Central memory CD4-positive, alpha-beta T cell (primary cell): ENCODE data around the gene IQGAP1.
A peak's percentile ranks its signal among the peaks of the same experiment; 100 is the strongest.

Source experiments
- DNase-seq: peaks from one replicate; pipeline ENCODE4 v3.0.0; 2022

Gene IQGAP1

DNA sequence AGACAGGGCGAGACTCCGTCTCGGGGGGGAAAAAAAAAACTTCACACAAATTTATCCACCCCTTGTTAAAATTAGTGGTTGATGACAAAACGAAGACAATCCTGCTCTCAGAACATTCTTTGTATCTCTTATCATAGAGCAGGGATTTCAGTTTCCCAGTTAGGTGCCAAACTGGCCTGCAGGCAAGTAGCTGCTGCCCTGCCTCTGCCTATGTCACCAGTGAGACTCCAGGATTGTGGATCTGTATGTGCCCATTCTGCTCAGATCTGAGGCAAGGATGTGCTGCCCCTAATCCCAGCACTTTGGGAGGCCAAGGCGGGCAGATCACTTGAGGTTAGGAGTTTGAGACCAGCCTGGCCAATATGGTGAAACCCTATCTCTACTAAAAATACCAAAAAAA lies 54.4 kb downstream of the IQGAP1 start:
- DNase-seq: no peak

DNA sequence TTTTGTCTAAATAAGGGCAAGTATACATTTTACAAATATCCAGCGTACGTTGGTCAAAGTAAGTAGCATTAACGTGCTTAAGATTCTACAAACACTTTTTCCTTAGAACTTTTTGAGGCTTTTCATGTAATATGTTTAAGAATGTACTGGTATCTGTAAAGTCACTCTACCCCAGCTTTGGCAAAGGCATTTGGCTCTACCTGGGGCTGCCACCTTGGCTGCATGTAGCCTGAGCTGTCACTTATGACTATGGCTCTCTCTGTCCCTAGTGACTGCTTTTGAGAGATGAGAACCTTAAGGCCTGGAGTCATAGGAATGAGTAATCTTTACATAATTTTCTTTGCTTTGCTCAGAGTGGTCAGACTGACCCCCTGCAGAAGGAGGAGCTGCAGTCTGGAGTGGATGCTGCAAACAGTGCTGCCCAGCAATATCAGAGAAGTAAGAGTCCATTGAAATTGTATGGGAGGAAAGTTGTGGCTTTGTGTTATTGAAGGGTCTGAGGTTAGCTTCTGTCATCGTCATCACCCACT lies 61.2 kb downstream of the IQGAP1 start:
- DNase-seq: no peak

GRCh38 chr15:90451053-90451850 lies 63.2 kb downstream of the IQGAP1 start:
- no peak for DNase-seq

DNA sequence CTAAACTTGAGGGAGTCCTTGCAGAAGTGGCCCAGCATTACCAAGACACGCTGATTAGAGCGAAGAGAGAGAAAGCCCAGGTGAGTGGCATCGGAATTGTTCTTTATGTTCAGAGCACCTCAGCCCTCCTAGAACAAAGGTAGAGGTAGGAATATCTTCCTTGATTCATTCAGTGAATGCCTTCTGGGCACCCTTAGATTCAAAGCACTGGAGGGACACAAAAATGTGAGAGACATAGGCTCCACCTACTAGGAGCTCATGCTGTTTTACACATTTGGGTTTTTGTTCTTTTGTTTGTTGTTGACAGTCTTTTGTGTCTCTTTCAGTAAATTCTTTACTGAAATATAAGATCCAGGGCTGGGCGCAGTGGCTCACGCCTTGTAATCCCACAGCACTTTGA lies 68.2 kb downstream of the IQGAP1 start:
- DNase-seq: no peak

GRCh38 chr15:90458061-90458460 lies 70.0 kb downstream of the IQGAP1 start:
- no peak for DNase-seq

DNA sequence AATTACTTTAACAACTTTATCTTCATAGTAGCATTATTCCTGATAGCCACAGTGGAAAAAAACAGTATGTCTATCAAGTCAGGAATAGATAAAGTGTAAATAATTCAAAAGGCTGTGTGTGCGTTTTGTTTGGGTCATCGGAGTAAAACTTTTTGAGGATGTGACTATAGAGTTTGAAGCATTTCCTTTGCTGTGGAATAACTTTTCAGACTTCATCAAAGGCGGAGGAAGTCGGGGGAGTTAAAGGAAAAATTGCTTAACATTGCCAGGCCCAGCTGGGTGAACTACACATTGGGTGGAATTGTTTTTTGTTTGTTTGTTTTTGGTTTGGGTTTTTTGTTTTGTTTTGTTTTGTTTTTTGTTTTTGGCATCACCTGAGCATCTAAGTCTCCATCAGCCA lies 71.3 kb downstream of the IQGAP1 start:
- no peak for DNase-seq

DNA sequence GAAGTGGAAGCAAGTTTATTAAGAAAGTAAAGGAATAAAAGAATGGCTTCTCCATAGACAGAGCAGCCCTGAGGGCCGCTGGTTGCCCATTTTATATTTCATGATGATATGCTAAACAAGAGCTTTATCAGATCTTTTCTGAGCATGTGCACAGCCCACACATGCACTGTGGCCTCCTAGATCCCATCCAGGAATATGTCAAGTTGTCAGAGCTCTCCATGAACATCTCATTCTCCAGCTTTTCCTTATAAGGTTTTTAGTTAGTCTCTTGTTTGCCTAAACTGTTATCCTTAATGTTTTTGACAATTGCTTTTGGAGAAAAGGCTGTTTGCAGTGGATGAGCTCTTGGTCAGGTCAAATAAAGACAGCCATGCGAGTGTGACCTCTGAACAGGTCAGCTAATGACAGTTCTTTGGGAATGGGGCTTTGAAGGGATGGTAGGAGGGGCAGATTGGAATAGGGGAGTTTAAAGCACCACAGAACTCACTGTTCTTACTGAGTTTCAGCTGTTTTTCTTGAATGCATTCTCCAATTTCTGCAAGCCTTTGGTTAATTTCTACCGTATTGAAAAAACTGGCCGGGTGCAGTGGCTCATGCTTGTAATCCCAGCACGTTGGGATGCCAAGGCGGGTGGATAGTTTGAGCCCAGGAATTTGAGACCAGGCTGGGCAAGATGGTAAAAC lies 72.2 kb downstream of the IQGAP1 start:
- no peak for DNase-seq

- no peak for DNase-seq
These were observed 75.3 kb downstream of the IQGAP1 start for GRCh38 chr15:90463381-90463780.

GRCh38 chr15:90465140-90465929 lies 77.3 kb downstream of the IQGAP1 start:
- no peak for DNase-seq

DNA sequence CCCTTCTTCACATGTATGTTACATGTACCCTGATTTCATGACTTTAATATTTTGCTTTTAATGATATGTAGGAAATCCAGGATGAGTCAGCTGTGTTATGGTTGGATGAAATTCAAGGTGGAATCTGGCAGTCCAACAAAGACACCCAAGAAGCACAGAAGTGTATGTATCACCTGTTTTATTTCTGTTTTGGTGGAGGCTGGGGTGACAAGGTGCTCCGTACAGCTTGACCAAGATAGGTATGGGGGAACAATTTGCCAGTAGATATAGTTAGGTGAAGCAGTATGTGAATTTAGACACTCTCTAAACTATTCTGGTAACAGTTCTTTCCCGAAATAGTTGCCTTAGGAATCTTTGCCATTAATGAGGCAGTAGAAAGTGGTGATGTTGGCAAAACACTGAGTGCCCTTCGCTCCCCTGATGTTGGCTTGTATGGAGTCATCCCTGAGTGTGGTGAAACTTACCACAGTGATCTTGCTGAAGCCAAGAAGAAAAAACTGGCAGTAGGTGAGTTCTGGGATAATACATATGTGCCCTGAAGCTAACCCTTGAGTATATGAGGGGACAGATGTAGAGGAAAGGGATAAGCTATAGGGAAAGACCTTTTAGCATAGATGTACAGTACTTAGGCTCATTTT lies 78.0 kb downstream of the IQGAP1 start:
- no peak for DNase-seq

GRCh38 chr15:90469723-90470122 lies 81.7 kb downstream of the IQGAP1 start:
- no peak for DNase-seq

GRCh38 chr15:90470453-90470852 lies 82.4 kb downstream of the IQGAP1 start:
- no peak for DNase-seq

DNA sequence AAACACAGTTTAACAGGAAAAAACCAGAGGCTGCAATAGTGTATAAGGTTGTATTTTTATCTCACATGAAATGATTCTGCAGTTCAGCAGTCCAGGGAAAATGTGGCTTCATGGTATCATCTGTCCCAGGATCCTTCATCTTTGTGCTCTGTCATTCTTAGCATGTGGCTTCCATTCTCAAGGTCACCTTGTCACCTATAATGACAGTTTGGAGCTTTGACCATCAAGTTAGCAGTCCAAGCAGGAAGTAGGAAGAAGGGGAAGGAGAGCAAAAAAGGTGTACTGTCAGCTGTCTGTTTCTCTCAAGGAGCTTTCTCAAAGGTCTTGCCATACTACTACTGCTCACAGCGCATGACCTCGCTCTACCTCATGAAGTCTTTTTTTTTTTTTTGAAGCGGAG lies 83.1 kb downstream of the IQGAP1 start:
- no peak for DNase-seq

DNA sequence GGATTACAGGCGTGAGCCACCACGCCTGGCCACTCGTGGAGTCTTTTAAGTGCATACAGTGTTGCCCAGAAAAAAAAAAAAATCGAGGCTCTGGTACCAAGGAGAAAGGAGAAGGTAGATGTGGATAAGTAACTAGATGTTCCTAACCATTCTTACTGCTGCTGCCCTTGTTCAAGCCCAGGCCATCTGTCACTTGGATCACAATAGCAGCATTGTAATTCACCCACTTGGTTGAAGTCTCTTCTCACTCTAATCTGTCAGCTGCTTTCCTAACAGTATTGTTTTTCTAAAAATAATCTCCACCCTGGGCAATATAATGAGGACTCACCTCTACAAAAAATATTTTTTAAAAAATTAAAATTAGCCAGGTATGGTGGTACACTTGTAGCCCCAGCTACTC lies 83.7 kb downstream of the IQGAP1 start:
- DNase-seq: no peak

GRCh38 chr15:90478846-90479481 lies 90.9 kb downstream of the IQGAP1 start:
- DNase-seq: peak; percentile 9

DNA sequence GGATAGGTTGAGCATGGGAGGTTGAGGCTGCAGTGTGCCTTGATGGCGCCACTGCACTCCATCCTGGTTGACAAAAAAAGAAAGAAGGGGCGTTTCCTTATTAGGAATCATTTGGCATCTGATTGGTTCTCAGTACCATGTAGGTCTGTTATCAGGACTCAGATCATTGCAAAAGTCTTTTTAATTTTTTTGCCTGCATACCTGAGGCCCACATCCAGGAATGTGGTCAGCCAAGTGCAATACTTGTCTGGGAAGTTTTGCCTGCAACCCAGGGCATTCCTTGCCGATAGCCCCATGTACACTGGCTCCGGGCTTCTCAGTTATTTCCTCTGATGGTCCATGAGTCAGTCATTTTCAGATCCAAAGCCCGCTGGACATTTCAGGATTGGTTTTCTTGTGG lies 91.6 kb downstream of the IQGAP1 start:
- DNase-seq: no peak

DNA sequence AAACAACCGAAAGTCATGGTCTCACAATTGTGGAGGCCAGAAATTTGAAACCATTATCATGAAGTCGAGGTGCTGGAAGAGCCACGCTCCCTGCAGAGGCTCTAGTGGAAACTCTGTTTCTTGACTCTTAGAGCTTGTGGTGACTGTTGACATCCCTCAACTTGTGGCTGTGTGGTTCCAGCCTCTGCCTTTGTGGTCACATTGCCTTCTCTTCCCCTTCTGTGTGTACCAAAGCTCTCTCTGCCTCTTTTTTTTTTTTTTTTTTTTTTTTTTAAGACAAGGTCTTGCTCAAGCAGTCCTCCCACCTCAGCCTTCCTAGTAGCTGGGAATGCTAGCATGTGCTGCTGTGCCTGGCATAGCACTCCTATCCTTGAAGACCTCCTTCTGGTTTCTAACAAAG lies 93.0 kb downstream of the IQGAP1 start:
- peak; percentile 13 for DNase-seq

- peak; percentile 19 for DNase-seq
These were observed 94.3 kb downstream of the IQGAP1 start for GRCh38 chr15:90482124-90483011.

DNA sequence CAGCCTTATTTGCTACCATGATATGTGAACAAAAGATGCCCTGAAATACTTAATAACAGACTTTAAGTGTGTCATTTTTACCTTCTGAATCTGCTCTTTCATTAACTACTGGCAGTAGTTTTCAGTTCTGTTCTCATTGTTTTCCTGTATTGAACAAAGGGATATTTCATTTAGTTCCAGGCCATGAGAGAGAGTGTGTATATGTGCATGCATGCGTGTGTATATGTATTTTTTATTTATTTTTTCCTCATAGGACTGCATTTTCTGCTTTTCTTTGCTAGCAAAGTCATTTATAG lies 94.9 kb downstream of the IQGAP1 start:
- no peak for DNase-seq

DNA sequence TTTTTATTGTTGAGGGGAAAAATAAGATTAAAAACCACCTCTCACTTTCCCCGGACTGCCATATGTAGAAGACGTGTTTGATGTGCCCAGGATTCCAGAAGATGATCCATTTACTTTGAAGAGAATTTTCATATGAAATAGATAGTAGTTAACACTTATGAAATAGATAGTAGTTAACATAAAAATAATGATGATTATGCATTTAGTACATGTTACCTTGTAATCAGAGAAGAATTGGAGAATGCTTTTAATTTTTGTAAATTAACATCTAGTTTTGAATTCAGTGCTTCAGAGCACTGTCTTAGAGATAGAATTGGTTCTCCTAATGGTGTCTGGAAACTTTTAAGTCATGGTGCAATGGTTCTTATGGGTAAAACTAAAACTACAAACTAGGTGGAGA lies 95.6 kb downstream of the IQGAP1 start:
- DNase-seq: no peak

- DNase-seq: no peak
These were observed 99.1 kb downstream of the IQGAP1 start for GRCh38 chr15:90487186-90487585.

DNA sequence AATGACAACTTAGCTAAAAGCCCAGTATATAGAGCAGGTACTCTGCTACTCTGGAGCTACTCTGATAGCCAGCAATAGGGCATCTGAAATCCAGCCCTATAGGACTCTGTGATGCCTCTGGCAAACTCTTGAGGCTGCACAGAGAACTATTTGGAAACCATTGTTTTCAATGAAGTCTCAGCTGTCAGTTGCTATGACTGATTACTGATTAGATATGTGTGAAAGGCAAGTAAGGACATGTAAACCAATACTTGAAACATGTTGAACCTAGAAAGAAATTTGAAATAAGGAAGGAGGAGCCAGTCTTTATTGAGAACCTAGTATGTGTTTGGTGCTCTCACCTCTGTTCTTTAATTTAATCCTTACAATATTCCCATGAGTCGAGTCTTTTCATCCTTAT lies 101.5 kb downstream of the IQGAP1 start:
- DNase-seq: no peak
